Measurements from ENCODE around the gene LIMD2.

DNA sequence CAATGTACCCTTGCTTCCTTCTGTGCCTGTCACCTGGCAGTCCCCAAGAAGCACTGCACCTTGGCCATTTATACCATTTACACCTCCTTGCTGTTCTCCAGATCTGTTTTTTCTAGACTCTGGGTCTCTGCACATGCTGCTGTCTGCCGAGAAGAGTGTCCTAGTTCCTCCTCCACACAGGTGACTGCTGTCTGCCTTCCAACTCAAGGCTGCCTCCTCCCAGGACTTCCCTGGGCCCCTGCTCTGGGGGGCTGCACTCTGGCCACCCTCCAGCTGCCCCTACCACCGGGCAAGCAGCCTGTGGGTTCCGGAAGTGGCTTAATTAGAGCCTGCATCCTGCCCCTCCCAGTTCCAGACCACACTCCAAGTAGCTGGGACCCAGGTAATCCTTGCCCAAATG is 5.7 kb upstream of the LIMD2 start:
- TF ChIP-seq POLR2A (IDR thresholded peaks at IDR 0.05; ENCODE audit: low read depth, low read length) (no peak), TAF1 (IDR thresholded peaks at IDR 0.05; ENCODE audit: borderline replicate concordance, low read depth, low read length) (no peak), POLR2AphosphoS5 (IDR thresholded peaks at IDR 0.05; ENCODE audit: low read depth, low read length) (no peak)
